WI38 (cell line): Measurements from ENCODE around the gene JAM2.

Experiments used
- H3K4me3 ChIP-seq: 2 replicates; pipeline ENCODE4 v1.5.1; 2011; ENCODE audit warnings: low read depth, mild to moderate bottlenecking, control low read depth, low read length
- TF ChIP-seq, protein P1 (sequence below): IDR thresholded peaks from 2 replicates; pipeline ENCODE4 v1.5.1; 2012; ENCODE audit warnings: low read depth, mild to moderate bottlenecking, control low read depth, low read length

JAM2 gene

DNA sequence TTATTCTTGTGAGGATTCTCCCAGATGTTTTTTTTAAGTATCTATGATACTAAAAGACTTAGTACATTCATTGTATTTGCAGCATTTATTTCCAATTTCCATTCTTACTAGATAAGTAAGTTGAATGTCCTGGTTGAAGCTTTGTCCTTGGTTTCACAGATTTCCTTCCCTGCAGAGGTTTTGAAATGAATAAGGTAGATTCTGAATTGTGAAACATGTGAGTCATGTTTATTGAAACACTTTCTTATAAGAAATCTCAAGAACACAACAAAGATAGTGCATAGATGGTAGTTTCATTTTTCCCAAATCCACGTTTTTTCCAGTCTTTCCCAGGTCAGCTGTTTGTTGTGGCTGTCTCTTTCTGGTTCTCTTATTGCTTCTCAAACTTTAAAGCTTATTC is 120.5 kb downstream of the JAM2 start:
- no peak overlapping the region for H3K4me3 ChIP-seq
- TF ChIP-seq, protein P1, sequence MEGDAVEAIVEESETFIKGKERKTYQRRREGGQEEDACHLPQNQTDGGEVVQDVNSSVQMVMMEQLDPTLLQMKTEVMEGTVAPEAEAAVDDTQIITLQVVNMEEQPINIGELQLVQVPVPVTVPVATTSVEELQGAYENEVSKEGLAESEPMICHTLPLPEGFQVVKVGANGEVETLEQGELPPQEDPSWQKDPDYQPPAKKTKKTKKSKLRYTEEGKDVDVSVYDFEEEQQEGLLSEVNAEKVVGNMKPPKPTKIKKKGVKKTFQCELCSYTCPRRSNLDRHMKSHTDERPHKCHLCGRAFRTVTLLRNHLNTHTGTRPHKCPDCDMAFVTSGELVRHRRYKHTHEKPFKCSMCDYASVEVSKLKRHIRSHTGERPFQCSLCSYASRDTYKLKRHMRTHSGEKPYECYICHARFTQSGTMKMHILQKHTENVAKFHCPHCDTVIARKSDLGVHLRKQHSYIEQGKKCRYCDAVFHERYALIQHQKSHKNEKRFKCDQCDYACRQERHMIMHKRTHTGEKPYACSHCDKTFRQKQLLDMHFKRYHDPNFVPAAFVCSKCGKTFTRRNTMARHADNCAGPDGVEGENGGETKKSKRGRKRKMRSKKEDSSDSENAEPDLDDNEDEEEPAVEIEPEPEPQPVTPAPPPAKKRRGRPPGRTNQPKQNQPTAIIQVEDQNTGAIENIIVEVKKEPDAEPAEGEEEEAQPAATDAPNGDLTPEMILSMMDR: no peak

DNA sequence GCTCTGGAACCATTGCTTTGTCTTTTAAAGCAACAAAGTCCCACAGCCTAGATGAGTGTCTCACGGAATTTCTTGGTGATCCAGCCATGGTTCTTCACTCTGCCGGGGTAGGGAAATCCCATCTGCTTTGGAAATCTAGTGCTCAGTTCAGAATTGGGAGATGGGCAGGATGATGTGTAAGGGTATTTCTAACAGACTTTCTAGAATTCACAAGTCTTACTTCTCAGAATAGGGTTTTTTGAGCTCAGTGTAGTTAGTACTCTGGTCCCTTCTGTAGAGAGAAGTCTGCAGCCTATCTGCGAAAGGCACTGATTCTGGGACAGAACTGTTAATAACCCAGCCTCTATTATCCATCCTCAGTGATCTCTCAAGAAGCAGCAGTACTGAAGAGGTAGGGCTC is 121.0 kb downstream of the JAM2 start:
- no peak overlapping the region for H3K4me3 ChIP-seq
- TF ChIP-seq, protein P1: no peak

DNA sequence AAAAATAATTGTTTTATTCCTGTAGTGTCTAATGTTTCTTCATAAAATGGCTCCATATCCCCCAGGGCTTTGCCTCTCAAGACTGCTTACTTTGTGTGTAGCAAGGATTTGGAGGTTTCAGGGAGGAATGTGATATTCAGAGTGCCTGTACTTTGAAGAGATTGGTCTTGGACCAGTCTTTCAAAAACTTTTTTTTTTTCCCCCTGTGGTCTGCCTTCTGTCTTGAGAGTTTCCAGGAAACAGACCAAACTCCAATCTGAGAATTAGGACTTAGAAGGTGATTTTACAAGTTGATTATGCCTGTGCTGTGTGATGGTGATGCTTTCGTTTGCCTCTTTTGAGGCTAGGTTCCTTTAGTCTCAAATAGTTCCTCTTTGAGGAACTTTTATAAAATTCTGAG is 121.6 kb downstream of the JAM2 start:
- TF ChIP-seq, protein P1: no peak

DNA sequence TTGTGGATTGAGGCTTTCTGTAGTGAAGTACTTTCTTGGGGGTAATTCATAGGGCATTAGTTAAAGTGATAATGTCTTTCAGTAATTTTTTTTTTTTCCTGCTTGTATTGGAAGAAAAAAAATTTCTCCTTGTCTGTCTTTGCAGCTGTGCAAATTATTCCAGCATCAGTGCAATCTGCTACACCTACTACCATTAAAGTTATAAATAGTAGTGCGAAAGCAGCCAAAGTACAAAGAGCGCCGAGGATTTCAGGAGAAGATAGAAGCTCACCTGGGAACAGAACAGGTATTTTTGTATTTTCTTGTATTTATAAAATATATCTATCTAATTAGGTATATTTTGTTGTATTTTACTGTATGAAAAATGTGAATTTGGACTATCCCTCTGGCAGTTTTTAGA is 125.0 kb downstream of the JAM2 start:
- H3K4me3 ChIP-seq: no peak overlapping the region
- TF ChIP-seq, protein P1: no peak

More for the DNA sequence above, 121.6 kb downstream of the JAM2 start:
- no peak overlapping the region for H3K4me3 ChIP-seq
